Activated T-helper 17 cell treated with anti-CD3 and anti-CD28 coated beads, Interleukin-2, amount 50 U/mL, for 72 hours (primary cell): ENCODE results near the gene STAT6. TPM values are rescaled to one million over a fixed set of nuclear protein-coding genes. Genes with fewer than 3 reads are reported as not detected.

Experiments used
- ATAC-seq: fragments of 150-1000 bp; cut with Tn5 transposase; replicated peaks from 2 replicates; pipeline ENCODE4 v1.10.0; 2021; ENCODE audit warnings: mild to moderate bottlenecking, moderate library complexity
- H3K27ac Mint-ChIP-seq: one replicate; pipeline ENCODE4 v1.8.0; 2022; ENCODE audit warnings: mixed read lengths
- H3K27me3 Mint-ChIP-seq: one replicate; pipeline ENCODE4 v1.8.0; 2022; ENCODE audit warnings: mixed read lengths
- H3K36me3 Mint-ChIP-seq: one replicate; pipeline ENCODE4 v1.8.0; 2022; ENCODE audit warnings: low read depth, mild to moderate bottlenecking, mixed read lengths
- H3K4me1 Mint-ChIP-seq: one replicate; pipeline ENCODE4 v1.8.0; 2022; ENCODE audit warnings: mixed read lengths
- H3K4me3 Mint-ChIP-seq: one replicate; pipeline ENCODE4 v1.8.0; 2022; ENCODE audit warnings: mild to moderate bottlenecking, mixed read lengths
- H3K9me3 Mint-ChIP-seq: one replicate; pipeline ENCODE4 v1.8.0; 2022; ENCODE audit warnings: mixed read lengths
- total RNA-seq, 2 donors: library from RNA; stranded (reverse); gene quantifications; one replicate each; pipeline ENCODE4 v1.2.3, GENCODE V29; 2022

Gene STAT6
- total RNA-seq, 2 donors from 2014 or later, result 177 to 332 TPM

DNA sequence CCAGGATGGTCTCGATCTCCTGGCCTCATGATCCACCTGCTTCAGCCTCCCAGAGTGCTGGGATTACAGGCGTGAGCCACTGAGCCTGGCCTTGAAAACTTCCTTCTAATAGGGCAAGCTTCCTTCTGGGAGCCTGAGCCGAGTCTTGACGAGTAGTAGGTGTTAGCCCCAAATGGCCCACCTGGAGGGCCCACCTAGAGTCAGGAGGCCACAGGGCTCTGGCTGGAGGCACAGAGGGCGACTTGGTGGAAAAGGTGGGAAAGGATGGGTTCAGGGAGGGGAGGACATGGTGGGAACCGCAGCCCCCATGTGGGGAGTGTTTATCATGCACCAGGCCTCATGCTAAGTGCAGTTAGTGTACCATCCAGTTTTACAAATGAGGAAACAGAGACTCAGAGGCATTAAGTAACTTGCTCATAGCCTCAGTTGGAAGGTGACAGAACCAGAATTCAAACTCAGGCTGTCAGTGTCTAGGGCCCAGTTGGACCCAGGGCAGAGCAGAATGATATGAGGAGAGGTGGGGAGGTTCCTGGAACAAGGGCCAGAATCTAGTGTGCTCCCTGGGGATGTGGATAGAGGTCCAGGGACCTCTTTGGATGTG is 39.3 kb upstream of the STAT6 start:
- no peaks in the 10 kb centered on the region for H3K27me3 Mint-ChIP-seq
- no peak overlapping the region for H3K4me3 Mint-ChIP-seq
- no peaks in the 10 kb centered on the region for H3K36me3 Mint-ChIP-seq
- no peaks in the 10 kb centered on the region for H3K9me3 Mint-ChIP-seq
- no peak for ATAC-seq
- no peaks in the 10 kb centered on the region for H3K4me1 Mint-ChIP-seq
- no peak overlapping the region for H3K27ac Mint-ChIP-seq

GRCh38 chr12:57149245-57149900 is 38.2 kb upstream of the STAT6 start:
- Mint-ChIP-seq H3K4me1 (no peaks in the 10 kb centered on the region), H3K27ac (no peak overlapping the region), H3K36me3 (no peaks in the 10 kb centered on the region), H3K9me3 (no peaks in the 10 kb centered on the region), H3K27me3 (no peaks in the 10 kb centered on the region), H3K4me3 (no peak overlapping the region)
- ATAC-seq, result no peak

GRCh38 chr12:57148469-57149244 is 37.5 kb upstream of the STAT6 start:
- no peaks in the 10 kb centered on the region for H3K27me3 Mint-ChIP-seq

DNA sequence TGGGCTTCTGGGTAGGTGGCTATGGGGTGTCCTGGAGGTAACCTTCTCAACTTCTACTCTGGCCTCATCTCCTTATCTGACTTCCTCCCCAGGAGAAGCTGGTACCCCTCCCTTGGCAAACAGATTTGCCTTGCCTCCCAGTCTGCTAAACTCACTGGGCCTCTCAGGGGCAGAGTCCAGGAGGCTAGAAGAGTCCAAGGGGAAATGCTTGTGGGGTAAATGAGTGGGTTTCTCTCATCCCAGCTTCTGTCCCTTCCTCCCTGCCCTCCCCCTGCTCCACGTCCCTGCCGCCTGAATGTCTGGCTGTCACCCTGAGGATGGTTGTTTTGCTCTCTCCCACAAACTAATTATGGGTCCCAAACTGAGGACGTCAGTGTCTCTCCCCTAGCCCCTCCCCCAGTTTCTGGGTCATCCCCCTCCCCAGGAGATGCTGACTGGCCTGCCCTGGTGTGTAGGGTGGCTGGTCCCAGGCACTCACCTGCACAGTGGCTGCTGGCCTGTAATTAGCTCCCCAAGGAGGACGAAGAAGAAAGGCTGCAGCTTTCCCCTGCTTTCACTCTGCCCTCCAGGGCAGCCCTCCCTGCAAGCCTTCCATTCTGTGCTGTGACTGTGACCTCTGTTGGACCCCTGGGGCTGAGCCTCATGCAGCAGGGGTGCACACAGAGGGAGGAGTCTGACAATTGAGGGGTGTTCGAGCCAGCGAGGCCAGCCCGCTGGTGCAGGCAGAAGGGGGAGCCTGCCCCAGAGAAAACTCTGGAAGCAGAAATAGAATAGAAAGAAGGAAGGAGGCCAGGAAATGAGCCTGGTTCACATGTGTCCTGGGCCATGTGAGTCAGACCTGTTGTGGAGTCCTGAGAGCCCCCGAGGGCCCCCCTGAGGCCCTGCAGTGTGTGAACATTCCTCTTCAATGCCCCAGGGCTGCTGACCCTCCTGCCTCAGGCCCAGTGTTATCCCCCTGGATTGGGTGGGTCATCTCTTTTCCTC is 36.1 kb upstream of the STAT6 start, which contains the start of gene LRP1-AS:
Gene LRP1-AS (minus strand): TSS at position 659 of the 984 bp plus-strand sequence.
- Mint-ChIP-seq H3K9me3 (no peaks in the 10 kb centered on the region), H3K36me3 (no peaks in the 10 kb centered on the region), H3K4me3 (no peak within 1 kb of the TSS), H3K4me1 (no peaks in the 10 kb centered on the region), H3K27me3 (no peaks in the 10 kb centered on the region), H3K27ac (no peak within 1 kb of the TSS)
- no peak for ATAC-seq

More at GRCh38 chr12:57148469-57149244, 37.5 kb upstream of the STAT6 start:
- no peak overlapping the region for H3K4me3 Mint-ChIP-seq
- no peaks in the 10 kb centered on the region for H3K9me3 Mint-ChIP-seq
- no peaks in the 10 kb centered on the region for H3K4me1 Mint-ChIP-seq
- no peaks in the 10 kb centered on the region for H3K36me3 Mint-ChIP-seq
- ATAC-seq, result no peak
- no peak overlapping the region for H3K27ac Mint-ChIP-seq

GRCh38 chr12:57146092-57146491 is 34.9 kb upstream of the STAT6 start:
- Mint-ChIP-seq H3K4me1 (no peaks in the 10 kb centered on the region), H3K9me3 (no peaks in the 10 kb centered on the region), H3K4me3 (no peak overlapping the region), H3K27ac (no peak overlapping the region), H3K36me3 (no peaks in the 10 kb centered on the region), H3K27me3 (no peaks in the 10 kb centered on the region)
- ATAC-seq, result no peak

GRCh38 chr12:57145460-57146059 is 34.4 kb upstream of the STAT6 start:
- Mint-ChIP-seq H3K4me3 (no peak overlapping the region), H3K27ac (no peak overlapping the region), H3K4me1 (no peaks in the 10 kb centered on the region), H3K27me3 (no peaks in the 10 kb centered on the region), H3K36me3 (no peaks in the 10 kb centered on the region), H3K9me3 (no peaks in the 10 kb centered on the region)
- no peak for ATAC-seq

GRCh38 chr12:57143454-57143853 is 32.3 kb upstream of the STAT6 start:
- Mint-ChIP-seq H3K36me3 (no peaks in the 10 kb centered on the region), H3K4me3 (no peak overlapping the region), H3K27me3 (no peaks in the 10 kb centered on the region), H3K9me3 (no peaks in the 10 kb centered on the region), H3K4me1 (no peaks in the 10 kb centered on the region), H3K27ac (no peak overlapping the region)
- no peak for ATAC-seq

DNA sequence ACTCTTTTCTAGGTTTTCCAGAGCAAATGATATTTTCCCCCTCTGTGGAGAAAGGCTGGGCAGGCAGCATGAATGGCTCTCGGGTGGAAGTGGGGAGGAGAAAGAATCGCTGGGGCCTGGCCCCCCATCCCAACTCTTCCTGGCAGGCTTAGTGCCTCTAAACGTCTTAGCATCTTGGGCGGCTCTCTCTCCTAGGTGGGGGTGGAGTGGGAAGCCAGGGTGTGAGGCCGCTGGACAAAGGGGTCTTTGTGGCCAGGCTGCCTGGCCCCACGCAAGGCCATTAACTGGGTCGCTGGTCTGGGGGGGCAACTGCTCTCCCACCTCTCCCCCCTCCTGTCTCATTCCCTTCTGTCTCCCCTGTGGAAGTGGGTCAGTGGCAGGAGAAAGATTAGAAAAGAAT is 31.6 kb upstream of the STAT6 start:
- H3K36me3 Mint-ChIP-seq, result no peaks in the 10 kb centered on the region
- H3K9me3 Mint-ChIP-seq, result no peaks in the 10 kb centered on the region
- no peaks in the 10 kb centered on the region for H3K4me1 Mint-ChIP-seq
- ATAC-seq, result no peak
- H3K27ac Mint-ChIP-seq, result no peak overlapping the region
- no peak overlapping the region for H3K4me3 Mint-ChIP-seq
- no peaks in the 10 kb centered on the region for H3K27me3 Mint-ChIP-seq

DNA sequence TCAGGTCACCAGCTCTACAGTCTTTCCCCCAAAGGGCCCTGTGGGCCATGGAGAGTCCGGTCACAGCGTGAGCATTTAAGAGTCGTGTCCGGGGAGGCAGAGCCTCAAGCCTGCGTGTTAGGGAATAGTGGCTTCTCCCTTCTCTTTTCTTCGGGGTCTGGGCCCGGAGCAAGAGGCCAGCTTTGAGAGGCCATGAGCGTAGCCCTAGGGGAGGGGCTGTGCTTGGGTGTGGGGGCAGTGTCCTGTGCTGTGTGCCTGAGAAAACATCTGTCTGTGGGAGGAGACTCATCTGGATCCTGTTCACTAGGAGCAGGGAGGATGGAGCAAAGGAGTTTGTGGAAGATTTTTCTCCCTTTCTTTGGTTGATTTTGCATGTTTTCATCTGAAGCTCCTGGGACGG is 31.0 kb upstream of the STAT6 start:
- Mint-ChIP-seq H3K4me3 (no peak overlapping the region), H3K9me3 (no peaks in the 10 kb centered on the region), H3K27ac (no peak overlapping the region), H3K4me1 (no peaks in the 10 kb centered on the region), H3K36me3 (no peaks in the 10 kb centered on the region), H3K27me3 (no peaks in the 10 kb centered on the region)
- no peak for ATAC-seq

GRCh38 chr12:57141249-57141648 is 30.1 kb upstream of the STAT6 start:
- H3K4me3 Mint-ChIP-seq, result no peak overlapping the region
- H3K27me3 Mint-ChIP-seq, result no peaks in the 10 kb centered on the region
- ATAC-seq, result no peak

GRCh38 chr12:57139796-57140649 is 28.9 kb upstream of the STAT6 start:
- Mint-ChIP-seq H3K27ac (no peak overlapping the region), H3K4me1 (no peaks in the 10 kb centered on the region), H3K4me3 (no peak overlapping the region), H3K9me3 (no peaks in the 10 kb centered on the region), H3K27me3 (no peaks in the 10 kb centered on the region), H3K36me3 (no peaks in the 10 kb centered on the region)
- no peak for ATAC-seq

More at GRCh38 chr12:57141249-57141648, 30.1 kb upstream of the STAT6 start:
- Mint-ChIP-seq H3K9me3 (no peaks in the 10 kb centered on the region), H3K4me1 (no peaks in the 10 kb centered on the region), H3K27ac (no peak overlapping the region), H3K36me3 (no peaks in the 10 kb centered on the region)

DNA sequence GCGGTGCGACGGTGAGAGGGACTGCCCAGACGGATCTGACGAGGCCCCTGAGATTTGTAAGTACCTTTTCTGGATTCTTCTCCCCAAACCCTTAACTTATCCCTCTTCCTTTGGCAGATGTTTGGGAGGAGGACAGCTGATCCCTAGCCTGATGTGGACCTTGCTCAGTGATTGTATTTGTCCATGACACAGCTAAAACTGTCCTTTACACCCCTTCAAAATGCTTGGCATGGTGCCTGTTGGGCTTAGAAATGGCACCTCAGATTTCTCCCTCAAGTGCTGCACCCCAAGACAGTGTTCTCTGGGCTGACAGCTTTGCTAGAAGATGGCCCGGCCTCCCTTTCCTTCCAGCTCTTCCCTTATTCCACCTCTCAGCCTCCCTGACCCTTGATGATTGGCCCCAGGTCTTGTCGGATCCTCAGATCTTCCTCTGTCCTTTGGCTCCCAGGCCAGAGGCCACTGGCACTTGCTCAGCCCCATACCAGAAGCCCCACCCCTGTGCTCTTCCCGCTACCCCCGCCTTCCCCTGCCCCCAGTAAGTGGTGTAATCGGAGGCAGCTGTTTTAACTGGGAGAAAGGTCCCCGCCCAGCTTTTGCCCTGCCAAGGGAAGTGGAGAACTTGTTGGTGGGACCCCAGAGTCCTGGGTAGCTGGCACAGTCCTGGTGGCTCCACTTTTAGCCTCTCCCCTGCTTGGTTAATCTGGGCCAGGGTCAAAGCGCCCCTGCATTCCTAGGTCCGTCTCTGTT is 27.5 kb upstream of the STAT6 start:
- Mint-ChIP-seq H3K27ac (no peak overlapping the region), H3K4me1 (no peaks in the 10 kb centered on the region), H3K36me3 (no peaks in the 10 kb centered on the region), H3K4me3 (no peak overlapping the region), H3K27me3 (no peaks in the 10 kb centered on the region), H3K9me3 (no peaks in the 10 kb centered on the region)
- ATAC-seq, result no peak
